HCT116 (cell line): ENCODE measurements around the gene PLCXD1.

Source experiments
- EZH2 ChIP-seq: fragments of 200-600 bp; sonication (generic); IDR thresholded peaks from 2 replicates; pipeline ENCODE4 v1.6.1; 2017; ENCODE audit warnings: antibody characterized with exemption, mixed run types
- EZH2phosphoT487 ChIP-seq: fragments of 200-600 bp; IDR thresholded peaks from 2 replicates; pipeline ENCODE4 v1.6.1; 2018; ENCODE audit warnings: antibody characterized with exemption, borderline replicate concordance
- POLR2A ChIP-seq: IDR thresholded peaks from 2 replicates; pipeline ENCODE4 v1.7.0; 2011; ENCODE audit warnings: borderline replicate concordance; ENCODE audit not compliant: insufficient read depth, insufficient read length; ENCODE audit errors: extremely low read depth
- TF ChIP-seq, protein P1 (sequence below): IDR thresholded peaks from 2 replicates; pipeline ENCODE4 v1.6.1; 2012
- TF ChIP-seq, protein P2 (sequence below), 3 experiments: fragments of 200-600 bp in 1 of 3; sonication (generic) in 1 of 3; IDR thresholded peaks in 2 of 3; conservative IDR thresholded peaks in 1 of 3; 2 replicates each; pipeline ENCODE4 v1.5.1; 2012 to 2017; ENCODE audit warnings: low read depth in 2 of 3, low read length in 2 of 3, antibody characterized with exemption in 1 of 3, borderline replicate concordance in 1 of 3, control low read depth in 1 of 3, mild to moderate bottlenecking in 1 of 3, mixed read lengths in 1 of 3, mixed run types in 1 of 3, moderate library complexity in 1 of 3; ENCODE audit not compliant: insufficient read depth in 1 of 3

DNA sequence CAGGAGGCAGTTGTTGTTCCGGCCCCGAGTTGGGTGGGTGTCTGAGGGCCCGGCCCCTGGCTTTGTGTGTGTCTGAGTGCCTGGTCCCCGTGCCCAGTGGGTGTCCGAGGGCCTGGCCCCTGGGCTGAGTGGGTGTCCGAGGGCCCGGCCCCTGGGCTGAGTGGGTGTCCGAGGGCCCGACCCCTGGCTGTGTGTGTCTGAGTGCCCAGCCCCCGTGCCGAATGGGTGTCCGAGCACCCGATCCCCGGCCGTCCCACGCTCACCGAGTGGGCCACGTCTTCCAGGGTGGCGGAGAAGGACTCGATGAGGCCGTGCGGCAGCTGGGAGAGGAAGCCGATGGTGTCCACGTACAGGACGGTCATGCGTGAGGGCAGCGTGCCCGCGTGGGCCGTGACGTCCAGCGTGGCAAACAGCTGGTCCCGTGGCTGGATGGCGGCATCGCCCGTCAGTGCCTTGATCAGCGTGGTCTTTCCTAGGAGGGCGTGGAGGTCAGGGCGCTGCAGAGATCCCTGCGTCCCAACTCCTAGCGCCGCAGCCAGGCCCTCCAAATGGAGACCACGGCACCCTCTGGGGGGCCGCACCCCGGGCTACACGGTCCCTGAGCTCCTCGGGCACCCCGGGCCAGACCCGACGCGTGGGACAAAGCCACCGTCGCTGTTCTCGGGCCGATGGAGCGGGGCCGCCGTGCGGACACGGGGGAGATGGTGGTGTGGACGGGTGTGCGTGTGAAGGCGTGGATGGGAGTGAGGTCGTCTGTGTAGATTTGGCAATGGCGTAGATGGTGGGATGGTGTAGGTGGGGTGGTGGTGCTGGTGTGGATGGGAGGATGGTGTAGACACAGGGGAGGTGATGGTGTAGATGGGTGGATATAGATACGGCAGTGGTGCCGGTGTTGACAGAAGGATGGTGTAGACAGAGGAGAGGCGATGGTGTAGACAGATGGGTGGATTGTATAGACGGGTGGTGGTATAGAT, 30.3 kb downstream of the PLCXD1 start:
- TF ChIP-seq, protein P1, sequence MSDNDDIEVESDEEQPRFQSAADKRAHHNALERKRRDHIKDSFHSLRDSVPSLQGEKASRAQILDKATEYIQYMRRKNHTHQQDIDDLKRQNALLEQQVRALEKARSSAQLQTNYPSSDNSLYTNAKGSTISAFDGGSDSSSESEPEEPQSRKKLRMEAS = no peak
- TF ChIP-seq, protein P2, sequence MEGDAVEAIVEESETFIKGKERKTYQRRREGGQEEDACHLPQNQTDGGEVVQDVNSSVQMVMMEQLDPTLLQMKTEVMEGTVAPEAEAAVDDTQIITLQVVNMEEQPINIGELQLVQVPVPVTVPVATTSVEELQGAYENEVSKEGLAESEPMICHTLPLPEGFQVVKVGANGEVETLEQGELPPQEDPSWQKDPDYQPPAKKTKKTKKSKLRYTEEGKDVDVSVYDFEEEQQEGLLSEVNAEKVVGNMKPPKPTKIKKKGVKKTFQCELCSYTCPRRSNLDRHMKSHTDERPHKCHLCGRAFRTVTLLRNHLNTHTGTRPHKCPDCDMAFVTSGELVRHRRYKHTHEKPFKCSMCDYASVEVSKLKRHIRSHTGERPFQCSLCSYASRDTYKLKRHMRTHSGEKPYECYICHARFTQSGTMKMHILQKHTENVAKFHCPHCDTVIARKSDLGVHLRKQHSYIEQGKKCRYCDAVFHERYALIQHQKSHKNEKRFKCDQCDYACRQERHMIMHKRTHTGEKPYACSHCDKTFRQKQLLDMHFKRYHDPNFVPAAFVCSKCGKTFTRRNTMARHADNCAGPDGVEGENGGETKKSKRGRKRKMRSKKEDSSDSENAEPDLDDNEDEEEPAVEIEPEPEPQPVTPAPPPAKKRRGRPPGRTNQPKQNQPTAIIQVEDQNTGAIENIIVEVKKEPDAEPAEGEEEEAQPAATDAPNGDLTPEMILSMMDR (IDR thresholded peaks at IDR 0.05 in 2 of 3, conservative IDR thresholded peaks at IDR 0.05 in 1 of 3; ENCODE audit: borderline replicate concordance in 1 of 3, insufficient read depth in 1 of 3, low read depth in 2 of 3, low read length in 2 of 3) = no peak
- TF ChIP-seq EZH2phosphoT487 = no peak
- no peak for TF ChIP-seq EZH2
- TF ChIP-seq POLR2A = no peak
